Loucy (cell line): Measurements from ENCODE around the gene CAPN2.

Source experiments
- H2AFZ ChIP-seq: fragments of 200-600 bp; sonication (generic); 2 replicates; pipeline ENCODE4 v1.6.0; 2016; ENCODE audit warnings: antibody characterized with exemption, mild to moderate bottlenecking, low read length, moderate library complexity
- H3F3A ChIP-seq: fragments of 200-600 bp; 2 replicates; pipeline ENCODE4 v1.6.0; 2016; ENCODE audit warnings: antibody characterized with exemption, low read depth, mild to moderate bottlenecking
- H3K27me3 ChIP-seq: fragments of 200-600 bp; sonication (generic); 2 replicates; pipeline ENCODE4 v1.6.1; 2014; ENCODE audit warnings: low read length, mild to moderate bottlenecking; ENCODE audit not compliant: insufficient read depth, poor library complexity, severe bottlenecking
- H3K36me3 ChIP-seq: fragments of 200-600 bp; sonication (generic); 2 replicates; pipeline ENCODE4 v1.6.1; 2016; ENCODE audit warnings: low read length; ENCODE audit not compliant: insufficient read depth
- H3K4me1 ChIP-seq: fragments of 200-600 bp; sonication (generic); 2 replicates; pipeline ENCODE4 v1.5.1; 2014; ENCODE audit warnings: low read length, mild to moderate bottlenecking; ENCODE audit not compliant: insufficient read depth, poor library complexity, severe bottlenecking
- H3K4me2 ChIP-seq: fragments of 200-600 bp; sonication (generic); 2 replicates; pipeline ENCODE4 v1.6.0; 2014; ENCODE audit warnings: antibody characterized with exemption, low read length, low read depth, mild to moderate bottlenecking; ENCODE audit not compliant: poor library complexity, severe bottlenecking
- H3K4me3 ChIP-seq: fragments of 200-600 bp; sonication (generic); 2 replicates; pipeline ENCODE4 v1.5.1; 2014; ENCODE audit warnings: low read length, mild to moderate bottlenecking, mixed read lengths; ENCODE audit not compliant: poor library complexity, severe bottlenecking
- H3K79me2 ChIP-seq: fragments of 200-600 bp; sonication (generic); 2 replicates; pipeline ENCODE4 v1.6.1; 2014; ENCODE audit warnings: low read length; ENCODE audit not compliant: insufficient read depth
- H3K9ac ChIP-seq: fragments of 200-600 bp; sonication (generic); 2 replicates; pipeline ENCODE4 v1.6.0; 2014; ENCODE audit warnings: mild to moderate bottlenecking, low read depth, low read length, moderate library complexity; ENCODE audit not compliant: poor library complexity, severe bottlenecking
- H3K9me2 ChIP-seq: fragments of 200-600 bp; sonication (generic); replicated peaks from 2 replicates; pipeline ENCODE4 v1.6.1; 2016; ENCODE audit warnings: low read depth, low read length, mixed read lengths
- H3K9me3 ChIP-seq: fragments of 200-600 bp; sonication (generic); 2 replicates; pipeline ENCODE4 v1.6.1; 2014; ENCODE audit warnings: mild to moderate bottlenecking, antibody characterized with exemption, low read length, low read depth; ENCODE audit not compliant: insufficient read depth
- H4K20me1 ChIP-seq: fragments of 200-600 bp; sonication (generic); 2 replicates; pipeline ENCODE4 v1.6.0; 2014; ENCODE audit warnings: antibody characterized with exemption, low read length, mild to moderate bottlenecking; ENCODE audit not compliant: insufficient read depth, poor library complexity, severe bottlenecking
- CTCF ChIP-seq: fragments of 200-600 bp; sonication (generic); conservative IDR thresholded peaks from 2 replicates; pipeline ENCODE4 v1.5.1; 2014; ENCODE audit warnings: mild to moderate bottlenecking, antibody characterized with exemption, low read length
- EZH2phosphoT487 ChIP-seq: fragments of 200-600 bp; IDR thresholded peaks from 2 replicates; pipeline ENCODE4 v1.6.1; 2018; ENCODE audit warnings: antibody characterized with exemption, mild to moderate bottlenecking, moderate library complexity, borderline replicate concordance

Gene CAPN2

GRCh38 chr1:223713546-223714420, 1.4 kb downstream of the CAPN2 start:
- Histone ChIP-seq H2AFZ (no peak overlapping the region), H4K20me1 (no peaks in the 10 kb centered on the region), H3K9me2 (no peaks in the 10 kb centered on the region), H3F3A (no peaks in the 10 kb centered on the region), H3K9me3 (no peaks in the 10 kb centered on the region), H3K9ac (no peak overlapping the region), H3K79me2 (no peaks in the 10 kb centered on the region), H3K36me3 (no peaks in the 10 kb centered on the region), H3K4me2 (peak overlapping the region; percentile 67), H3K4me3 (peak overlapping the region; percentile 73), H3K4me1 (peaks cover 32% of the 10 kb centered on the region), H3K27me3 (no peaks in the 10 kb centered on the region)
- TF ChIP-seq EZH2phosphoT487: no peak
- TF ChIP-seq CTCF: no peak

GRCh38 chr1:223714421-223714724, 2.0 kb downstream of the CAPN2 start:
- no peak overlapping the region for H2AFZ ChIP-seq
- H3K79me2 ChIP-seq: no peaks in the 10 kb centered on the region
- H3K9me3 ChIP-seq: no peaks in the 10 kb centered on the region
- no peaks in the 10 kb centered on the region for H3K36me3 ChIP-seq
- H3K4me1 ChIP-seq: peaks cover 32% of the 10 kb centered on the region
- H3K9ac ChIP-seq: no peak overlapping the region
- no peaks in the 10 kb centered on the region for H3K27me3 ChIP-seq
- no peak for TF ChIP-seq CTCF
- no peak for TF ChIP-seq EZH2phosphoT487
- peak overlapping the region; percentile 67 for H3K4me2 ChIP-seq
- H3F3A ChIP-seq: no peaks in the 10 kb centered on the region
- no peaks in the 10 kb centered on the region for H3K9me2 ChIP-seq
- H4K20me1 ChIP-seq: no peaks in the 10 kb centered on the region
- no peak overlapping the region for H3K4me3 ChIP-seq

- Histone ChIP-seq H3K4me3 (peak overlapping the region; percentile 6), H3K4me1 (peaks cover 32% of the 10 kb centered on the region), H3K4me2 (peak overlapping the region; percentile 26), H3K9me3 (no peaks in the 10 kb centered on the region), H3F3A (no peaks in the 10 kb centered on the region), H3K36me3 (no peaks in the 10 kb centered on the region), H4K20me1 (no peaks in the 10 kb centered on the region), H2AFZ (no peak overlapping the region), H3K9me2 (no peaks in the 10 kb centered on the region), H3K79me2 (no peaks in the 10 kb centered on the region), H3K27me3 (no peaks in the 10 kb centered on the region), H3K9ac (no peak overlapping the region)
- TF ChIP-seq EZH2phosphoT487: no peak
- TF ChIP-seq CTCF: no peak
These were observed 2.7 kb downstream of the CAPN2 start for GRCh38 chr1:223714849-223715603.
